PC-3 (cell line): Measurements from ENCODE around the gene NFYB. TPM values are rescaled to one million over a fixed set of nuclear protein-coding genes. Genes with fewer than 3 reads are reported as not detected.

ENCODE experiments used
- ATAC-seq: fragments of 200-7000 bp; cut with Tn5 transposase; 2 replicates; pipeline ENCODE4 v1.9.1; 2020; ENCODE audit warnings: mild to moderate bottlenecking, moderate library complexity
- BruUV-seq: library from RNA; stranded (reverse); fragments of 400-500 nt; replicated peaks from 2 replicates; lab custom pipeline; 2021; lab: Mats Ljungman, UMichigan
- CTCF ChIA-PET: fragments of 300-600 bp; sonication (Branson Sonifier 250); formaldehyde crosslinking; loops from one replicate; lab custom pipeline; 2022; ENCODE audit warnings: antibody characterized with exemption; lab: Charles Lee
- POLR2A ChIA-PET: fragments of 300-600 bp; sonication (Branson Sonifier 250); formaldehyde crosslinking; loops from one replicate; lab custom pipeline; 2022; ENCODE audit warnings: antibody characterized with exemption; ENCODE audit not compliant: unreplicated experiment; lab: Charles Lee
- DNase-seq: peaks from one replicate; pipeline ENCODE4 v3.0.0-alpha.2; 2015
- H2AFZ ChIP-seq: fragments of 300-600 bp; sonication (generic); 2 replicates; pipeline ENCODE4 v1.6.0; 2016; ENCODE audit warnings: antibody characterized with exemption, low read length
- H3F3A ChIP-seq: fragments of 300-600 bp; sonication (generic); one replicate; pipeline ENCODE4 v1.6.0; 2017; ENCODE audit warnings: antibody characterized with exemption, low read length, control low read depth, mild to moderate bottlenecking; ENCODE audit not compliant: unreplicated experiment
- H3K27ac ChIP-seq: fragments of 300-600 bp; sonication (generic); 2 replicates; pipeline ENCODE4 v1.5.1; 2016; ENCODE audit warnings: mild to moderate bottlenecking, low read length
- H3K27me3 ChIP-seq: fragments of 300-600 bp; sonication (generic); 2 replicates; pipeline ENCODE4 v1.6.1; 2016; ENCODE audit warnings: low read length, mixed read lengths
- H3K36me3 ChIP-seq: fragments of 300-600 bp; sonication (generic); 2 replicates; pipeline ENCODE4 v1.6.1; 2016; ENCODE audit warnings: low read depth, mixed run types, low read length, mixed read lengths
- H3K4me1 ChIP-seq: fragments of 300-600 bp; sonication (generic); 2 replicates; pipeline ENCODE4 v1.5.1; 2016; ENCODE audit warnings: low read length; ENCODE audit not compliant: insufficient read depth
- H3K4me2 ChIP-seq: fragments of 300-600 bp; sonication (generic); 2 replicates; pipeline ENCODE4 v1.6.0; 2016; ENCODE audit warnings: low read length
- H3K4me3 ChIP-seq: fragments of 300-600 bp; sonication (generic); 2 replicates; pipeline ENCODE4 v1.5.1; 2016; ENCODE audit warnings: mild to moderate bottlenecking, low read length, mixed read lengths
- H3K79me2 ChIP-seq: fragments of 300-600 bp; sonication (generic); 2 replicates; pipeline ENCODE4 v1.6.1; 2017; ENCODE audit warnings: low read length, mixed read lengths
- H3K9ac ChIP-seq: fragments of 300-600 bp; sonication (generic); 2 replicates; pipeline ENCODE4 v1.6.0; 2016; ENCODE audit warnings: mild to moderate bottlenecking, low read length
- H3K9me2 ChIP-seq: fragments of 300-600 bp; sonication (generic); replicated peaks from 2 replicates; pipeline ENCODE4 v1.6.1; 2016; ENCODE audit warnings: mixed run types, low read length, mixed read lengths
- H3K9me3 ChIP-seq: fragments of 300-600 bp; sonication (generic); 2 replicates; pipeline ENCODE4 v1.6.1; 2016; ENCODE audit warnings: low read length, mixed read lengths
- H4K20me1 ChIP-seq: fragments of 300-600 bp; sonication (generic); 2 replicates; pipeline ENCODE4 v1.6.1; 2016; ENCODE audit warnings: low read length, mixed read lengths
- CTCF ChIP-seq: fragments of 300-600 bp; sonication (generic); conservative IDR thresholded peaks from 2 replicates; pipeline ENCODE4 v1.5.1; 2017; ENCODE audit warnings: antibody characterized with exemption, low read depth, mild to moderate bottlenecking, low read length
- EZH2 ChIP-seq: fragments of 300-600 bp; sonication (generic); IDR thresholded peaks from one replicate; pipeline ENCODE4 v1.6.1; 2017; ENCODE audit warnings: antibody characterized with exemption, mild to moderate bottlenecking, low read length; ENCODE audit not compliant: unreplicated experiment
- EZH2phosphoT487 ChIP-seq: fragments of 300-600 bp; sonication (generic); IDR thresholded peaks from 2 replicates; pipeline ENCODE4 v1.6.1; 2018; ENCODE audit warnings: mild to moderate bottlenecking, antibody characterized with exemption, low read length, borderline replicate concordance
- intact Hi-C: fragments of 100-400 bp; cut with micrococcal nuclease; formaldehyde crosslinking; loops from 2 replicates; pipeline ENCODE4 v1.9.0; 2023
- total RNA-seq: library from RNA; depleted of rRNA; stranded (reverse); fragments of >200 nt; gene quantifications from 2 replicates; pipeline ENCODE4 v1.2.3, GENCODE V29; 2014

NFYB gene
- total RNA-seq, 1 experiment from 2014 or later: 20.6 TPM

GRCh38 chr12:104183443-104183842 lies 45.4 kb upstream of the NFYB start:
- H2AFZ ChIP-seq: no peak overlapping the region
- POLR2A ChIA-PET: no interaction called here
- no peak for DNase-seq
- H3K4me3 ChIP-seq: no peak overlapping the region
- no peaks in the 10 kb centered on the region for H3K4me1 ChIP-seq
- H3K79me2 ChIP-seq: no peaks in the 10 kb centered on the region
- CTCF ChIA-PET: no interaction called here
- BruUV-seq: no TSS peak
- H3K27me3 ChIP-seq: no peaks in the 10 kb centered on the region
- H3K27ac ChIP-seq: no peak overlapping the region
- ATAC-seq: no peak
- no peak for TF ChIP-seq CTCF
- TF ChIP-seq EZH2phosphoT487: no peak
- TF ChIP-seq EZH2: no peak
- no peak overlapping the region for H3K9ac ChIP-seq
- H4K20me1 ChIP-seq: no peaks in the 10 kb centered on the region
- no peaks in the 10 kb centered on the region for H3K9me2 ChIP-seq
- no peaks in the 10 kb centered on the region for H3F3A ChIP-seq
- no peaks in the 10 kb centered on the region for H3K36me3 ChIP-seq
- no peak overlapping the region for H3K4me2 ChIP-seq
- intact Hi-C loops: no loop called here
- H3K9me3 ChIP-seq: peaks cover 8% of the 10 kb centered on the region; the same call in 1 of the 2 replicates

GRCh38 chr12:104182621-104183378 lies 44.8 kb upstream of the NFYB start:
- H3K36me3 ChIP-seq: no peaks in the 10 kb centered on the region
- no TSS peak for BruUV-seq
- no peak overlapping the region for H3K9ac ChIP-seq
- no peak overlapping the region for H2AFZ ChIP-seq
- H3K27me3 ChIP-seq: no peaks in the 10 kb centered on the region
- DNase-seq: no peak
- POLR2A ChIA-PET: no interaction called here
- H3K9me3 ChIP-seq: peaks cover 8% of the 10 kb centered on the region; the same call in 1 of the 2 replicates
- no peaks in the 10 kb centered on the region for H4K20me1 ChIP-seq
- H3K4me1 ChIP-seq: peaks cover 4% of the 10 kb centered on the region
- no peak overlapping the region for H3K27ac ChIP-seq
- no peaks in the 10 kb centered on the region for H3F3A ChIP-seq
- no peaks in the 10 kb centered on the region for H3K9me2 ChIP-seq
- CTCF ChIA-PET: no interaction called here
- no peak for ATAC-seq
- intact Hi-C loops: no loop called here
- no peak overlapping the region for H3K4me3 ChIP-seq
- no peak overlapping the region for H3K4me2 ChIP-seq
- TF ChIP-seq EZH2 (no peak), EZH2phosphoT487 (no peak), CTCF (no peak)
- H3K79me2 ChIP-seq: no peaks in the 10 kb centered on the region

- H3K9ac ChIP-seq: no peak overlapping the region
- ATAC-seq (no peak), DNase-seq (peak; percentile 39)
- H3K4me2 ChIP-seq: no peak overlapping the region
- H3K27ac ChIP-seq: no peak overlapping the region
- H3K36me3 ChIP-seq: no peaks in the 10 kb centered on the region
- BruUV-seq: no TSS peak
- CTCF ChIA-PET: no interaction called here
- H3K27me3 ChIP-seq: no peaks in the 10 kb centered on the region
- TF ChIP-seq CTCF: no peak
- TF ChIP-seq EZH2phosphoT487: no peak
- TF ChIP-seq EZH2: no peak
- H3F3A ChIP-seq: peaks cover 3% of the 10 kb centered on the region
- H3K4me3 ChIP-seq: no peak overlapping the region
- POLR2A ChIA-PET: no interaction called here
- no peaks in the 10 kb centered on the region for H3K79me2 ChIP-seq
- H3K9me2 ChIP-seq: no peaks in the 10 kb centered on the region
- H3K4me1 ChIP-seq: peaks cover 10% of the 10 kb centered on the region
- H2AFZ ChIP-seq: no peak overlapping the region
- peaks cover 8% of the 10 kb centered on the region; the same call in 1 of the 2 replicates for H3K9me3 ChIP-seq
- no peaks in the 10 kb centered on the region for H4K20me1 ChIP-seq
- intact Hi-C loops: no loop called here
Observed at GRCh38 chr12:104182144-104182543, 44.1 kb upstream of the NFYB start.
